HCEC 1CT (cell line): ENCODE results near the gene PFKFB1.
A peak's percentile ranks its signal among the peaks of the same experiment; 100 is the strongest.
"Not testable (repeated sequence)": the region's sequence is repeated elsewhere in the genome, so short reads cannot be mapped to it uniquely, and the experiment has no call there.

ENCODE experiments used
- DNase-seq: peaks from one replicate; pipeline ENCODE4 v3.0.0-alpha.2; 2017

The PFKFB1 gene

DNA sequence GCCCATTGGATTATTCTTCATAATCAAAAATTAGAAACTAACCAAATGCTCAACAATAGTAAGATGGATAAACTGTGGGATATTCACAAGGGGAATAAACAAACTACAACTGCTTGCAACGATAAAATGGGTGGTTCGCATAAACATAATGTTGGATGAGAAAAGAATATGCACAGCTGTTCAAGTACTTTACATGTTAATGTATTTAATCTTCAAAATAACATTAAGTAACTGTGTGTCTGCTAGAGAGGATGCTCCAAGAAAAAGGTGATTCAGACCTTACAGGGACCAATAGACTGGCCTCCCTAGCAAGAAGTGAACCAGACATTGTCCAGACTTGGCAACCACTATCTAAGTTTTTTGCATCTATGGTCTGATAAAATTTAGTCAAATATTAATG is 2.3 kb downstream of the PFKFB1 start:
- no peak for DNase-seq

DNA sequence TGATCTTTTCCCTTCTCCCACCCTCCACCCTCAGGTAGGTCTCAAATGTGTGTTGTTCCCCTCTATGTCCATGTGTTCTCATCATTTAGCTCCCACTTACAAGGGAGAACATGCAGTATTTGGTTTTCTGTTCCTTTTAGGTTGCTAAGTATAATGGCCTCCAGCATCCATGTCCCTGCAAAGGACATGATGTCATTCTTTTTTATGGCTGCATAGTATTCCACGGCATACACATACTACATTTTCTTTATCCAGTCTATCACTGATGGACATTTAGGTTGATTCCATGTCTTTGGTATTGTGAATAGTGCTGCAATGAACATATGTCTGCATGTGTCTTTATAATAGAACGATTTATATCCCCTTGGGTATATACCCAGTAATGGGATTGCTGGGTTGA is 10.7 kb downstream of the PFKFB1 start:
- DNase-seq = not testable (repeated sequence)

DNA sequence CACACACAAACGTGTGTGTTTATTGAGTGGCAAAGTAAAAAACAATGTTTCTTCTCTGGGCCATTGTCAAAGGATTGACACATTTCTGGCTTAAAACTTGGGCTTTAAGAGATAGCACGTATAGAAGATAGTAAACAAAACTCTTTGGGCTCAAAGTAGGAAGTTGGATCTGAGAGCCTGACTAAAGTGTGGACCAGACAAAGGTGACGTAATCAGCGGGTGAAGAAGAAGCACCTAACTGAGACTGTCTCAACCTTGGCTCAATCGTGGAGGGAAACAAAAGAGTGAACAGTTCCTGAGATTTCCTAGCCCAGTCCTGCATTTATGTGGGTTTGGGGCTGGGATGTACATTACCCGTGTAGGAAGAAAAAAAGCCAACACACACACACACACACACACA is 13.7 kb downstream of the PFKFB1 start:
- no peak for DNase-seq

DNA sequence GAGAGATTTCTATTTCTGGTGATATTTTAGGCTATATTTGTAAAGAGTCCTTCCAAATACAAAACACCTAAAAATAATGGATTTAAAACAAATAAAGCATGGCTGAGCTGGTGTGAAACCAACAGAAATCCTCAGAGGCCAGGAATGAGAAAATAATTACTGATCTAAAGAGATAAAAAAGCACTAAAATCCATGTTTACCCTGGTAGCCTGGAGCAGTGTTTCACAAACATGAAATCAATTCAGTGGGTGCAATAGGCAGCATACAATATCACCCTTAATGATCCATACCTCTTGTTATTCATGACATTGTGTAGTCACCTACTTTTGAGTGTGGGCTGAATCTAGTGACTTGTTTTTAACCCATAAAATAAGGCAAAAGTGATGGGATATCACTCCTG is 14.6 kb downstream of the PFKFB1 start:
- DNase-seq = no peak

DNA sequence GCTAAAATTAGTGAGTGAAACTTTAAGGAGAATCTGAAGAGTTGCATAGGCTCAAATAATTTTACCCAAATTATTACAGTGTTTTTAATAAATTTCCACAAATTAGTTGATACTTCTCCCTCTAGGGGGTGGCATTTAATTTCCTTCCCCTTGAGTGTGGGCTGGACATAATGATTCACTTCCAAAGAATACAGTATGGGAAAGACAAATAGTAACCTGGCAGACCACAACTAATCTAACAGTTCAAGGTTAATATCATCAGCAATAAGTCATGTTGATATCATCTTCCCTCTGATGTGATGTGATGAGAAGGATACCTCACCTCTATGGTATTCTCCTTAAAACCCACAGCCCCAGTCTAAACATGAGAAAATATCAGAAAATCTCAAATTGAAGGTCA is 15.5 kb downstream of the PFKFB1 start:
- DNase-seq = peak; percentile 4

DNA sequence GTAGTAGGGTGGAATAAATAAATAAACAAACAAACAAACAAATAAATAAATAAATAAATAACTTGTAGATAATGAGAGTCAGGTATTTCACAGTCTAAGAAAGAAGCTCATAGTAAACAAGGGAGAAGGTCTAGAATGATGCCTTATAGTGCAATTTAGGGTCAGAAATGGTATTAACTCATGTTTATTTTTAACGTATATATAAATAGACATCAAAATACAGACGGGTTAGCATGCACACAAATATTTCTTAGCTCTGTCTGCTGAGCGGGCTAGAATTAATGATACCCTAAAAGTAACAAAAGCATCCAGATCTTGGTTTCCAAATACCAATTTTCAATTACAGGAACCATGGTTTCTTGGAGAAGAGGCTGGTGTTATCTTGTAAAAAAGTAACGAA is 16.6 kb downstream of the PFKFB1 start:
- DNase-seq = no peak

DNA sequence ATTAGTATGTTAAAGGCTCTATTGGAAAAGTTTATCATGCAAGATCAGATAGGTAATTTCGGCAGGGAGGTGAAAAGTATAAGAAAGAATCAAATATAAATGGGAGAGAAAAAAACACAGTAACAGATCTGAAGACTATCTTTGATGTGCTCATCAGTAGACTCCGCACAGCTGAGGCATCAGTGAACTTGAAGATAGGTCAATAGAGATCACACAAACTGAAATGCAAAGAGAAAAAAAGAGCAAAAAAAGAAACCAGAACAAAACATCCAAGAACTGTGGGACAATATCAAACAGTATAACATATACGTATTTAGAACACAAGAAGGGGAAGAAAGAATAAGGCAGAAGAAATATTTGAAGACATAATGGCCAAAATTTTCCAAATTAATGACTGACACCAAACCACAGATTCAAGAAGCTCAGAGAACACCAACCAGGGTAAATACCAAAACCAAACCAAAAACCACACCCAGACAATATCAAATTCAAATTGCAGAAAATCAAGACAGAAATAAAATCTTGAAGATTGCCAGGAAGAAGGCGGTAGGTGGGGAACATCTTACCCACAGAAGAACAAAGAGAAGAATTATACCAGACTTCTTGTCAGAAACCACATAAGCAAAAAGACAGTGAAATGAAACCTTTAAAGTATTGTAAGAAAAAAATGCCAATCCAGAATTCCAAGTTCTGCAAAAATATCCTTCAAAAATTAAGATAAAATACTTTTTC is 29.1 kb downstream of the PFKFB1 start:
- DNase-seq = no peak

DNA sequence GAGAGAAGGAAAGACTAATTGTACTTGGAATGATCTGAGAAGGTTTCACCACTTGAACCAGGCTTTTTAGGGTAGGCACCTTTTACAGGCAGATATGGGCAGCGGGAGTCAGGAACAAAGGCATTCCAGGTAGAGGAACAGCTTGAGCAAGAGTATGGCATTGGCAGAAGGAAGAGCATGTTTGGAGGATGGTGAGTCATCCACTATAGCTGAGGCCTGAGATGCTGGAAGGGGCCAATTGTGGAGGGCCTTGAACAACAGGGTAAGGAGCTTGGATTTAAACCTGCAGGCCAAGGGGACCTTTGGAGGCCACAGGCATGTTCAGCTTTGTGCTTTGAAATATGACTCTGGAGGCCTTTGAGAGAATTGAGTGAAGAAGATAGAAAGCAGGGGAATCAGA is 32.2 kb downstream of the PFKFB1 start:
- no peak for DNase-seq

DNA sequence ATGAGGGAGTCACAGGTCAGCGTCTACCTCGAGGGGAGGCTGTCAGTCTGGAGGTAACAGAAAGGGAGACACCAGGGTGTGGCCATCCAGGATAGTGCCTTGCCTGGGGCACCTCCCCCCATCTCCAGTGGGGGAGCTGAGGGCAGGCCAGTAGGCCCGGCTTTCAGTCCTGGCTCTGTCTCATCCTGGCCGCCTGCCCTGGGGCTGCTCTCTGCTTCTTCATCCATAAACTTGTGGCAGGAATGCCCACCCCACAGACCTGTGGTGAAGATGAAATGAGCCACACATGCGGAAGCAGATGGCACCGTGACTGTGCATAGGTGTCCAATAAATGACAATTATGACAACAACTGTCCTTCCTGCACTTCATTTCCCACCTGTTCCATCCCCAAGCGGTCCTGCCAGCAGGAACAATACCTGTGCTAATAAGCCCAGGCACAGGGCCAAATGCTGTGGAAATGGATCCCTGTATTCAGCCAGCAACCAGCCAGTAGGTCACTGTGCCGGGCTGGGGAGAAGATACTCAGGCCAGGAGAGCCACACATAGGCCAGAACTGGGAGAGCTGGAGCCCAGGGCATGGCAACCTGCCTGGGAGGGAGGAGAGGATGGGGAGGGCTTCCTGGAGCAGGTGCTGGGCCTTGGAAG is 43.1 kb downstream of the PFKFB1 start:
- no peak for DNase-seq

DNA sequence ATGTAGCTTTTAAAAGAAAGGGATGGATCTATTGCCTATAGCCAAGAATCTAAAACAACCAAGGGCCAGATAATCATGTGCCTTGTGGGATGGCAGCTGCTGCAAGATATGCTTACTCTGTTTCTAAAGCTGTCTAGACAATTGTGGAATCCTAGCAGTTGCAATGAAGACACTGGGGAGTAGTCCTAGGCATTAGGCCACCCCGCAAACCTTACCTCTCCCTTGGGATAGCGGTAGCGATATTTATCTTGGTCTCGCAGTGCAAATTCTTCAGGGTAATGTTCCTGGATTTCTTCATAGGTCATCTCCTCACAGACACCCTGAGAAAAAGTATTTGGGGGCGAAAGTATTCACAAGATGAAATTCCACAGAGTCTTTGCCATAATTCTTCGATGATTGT is 48.8 kb downstream of the PFKFB1 start:
- DNase-seq = no peak

DNA sequence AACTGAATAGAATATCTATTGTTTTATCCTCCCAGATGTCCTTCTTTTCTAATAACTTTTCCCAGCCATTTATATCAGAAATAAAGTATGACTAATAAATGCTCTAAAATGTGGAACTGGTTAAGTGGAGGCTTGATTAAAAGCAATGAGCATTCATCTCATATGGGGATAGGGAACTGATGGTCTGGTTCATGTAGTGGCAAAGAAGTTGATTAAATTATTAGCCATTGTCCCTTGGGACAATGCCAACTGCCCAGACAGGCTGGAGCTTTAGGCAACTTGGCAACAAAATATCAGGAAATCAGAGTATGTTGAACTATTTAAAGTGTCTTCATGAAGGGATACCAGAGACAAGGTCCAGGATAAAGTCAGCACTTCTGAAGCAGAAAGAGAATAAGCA is 49.2 kb downstream of the PFKFB1 start:
- DNase-seq = no peak

DNA sequence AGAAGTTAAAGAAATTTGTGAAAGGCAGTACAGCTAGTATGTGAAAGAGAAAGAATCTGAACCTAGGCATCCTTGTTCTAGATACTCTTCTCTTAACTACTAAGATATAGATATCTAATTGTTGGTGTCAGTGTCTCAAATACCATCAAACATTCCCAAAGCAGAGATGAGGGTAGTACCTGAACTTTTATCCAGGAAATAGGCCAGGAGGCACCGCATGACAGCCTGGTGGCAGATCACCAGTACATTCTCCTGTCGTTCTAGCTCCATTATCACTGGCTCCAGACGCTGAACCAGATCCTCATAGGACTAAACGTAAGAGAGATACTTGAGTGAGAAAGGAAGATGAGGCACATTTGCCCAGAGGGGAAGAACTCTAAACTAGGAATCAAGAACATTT is 56.6 kb downstream of the PFKFB1 start:
- no peak for DNase-seq

DNA sequence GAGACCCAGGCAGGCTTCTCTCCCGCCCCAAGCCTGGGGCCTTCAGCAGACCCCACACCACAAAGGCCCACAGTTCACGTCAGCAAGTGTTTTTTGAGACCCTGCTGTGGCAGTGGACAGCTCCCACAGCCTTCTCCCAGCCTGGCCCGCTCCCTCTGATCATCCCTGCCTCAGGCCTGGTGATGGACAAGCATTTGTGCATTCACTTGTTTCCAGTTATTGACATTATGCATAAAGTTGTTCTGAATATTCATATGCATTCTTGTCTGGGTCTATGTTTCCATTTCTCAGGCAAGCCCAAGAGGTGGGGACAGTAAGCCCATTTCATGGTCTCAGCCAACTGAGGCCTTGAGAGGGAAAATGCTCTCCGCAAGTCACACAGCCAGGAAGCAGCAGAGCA is 58.7 kb downstream of the PFKFB1 start:
- no peak for DNase-seq

DNA sequence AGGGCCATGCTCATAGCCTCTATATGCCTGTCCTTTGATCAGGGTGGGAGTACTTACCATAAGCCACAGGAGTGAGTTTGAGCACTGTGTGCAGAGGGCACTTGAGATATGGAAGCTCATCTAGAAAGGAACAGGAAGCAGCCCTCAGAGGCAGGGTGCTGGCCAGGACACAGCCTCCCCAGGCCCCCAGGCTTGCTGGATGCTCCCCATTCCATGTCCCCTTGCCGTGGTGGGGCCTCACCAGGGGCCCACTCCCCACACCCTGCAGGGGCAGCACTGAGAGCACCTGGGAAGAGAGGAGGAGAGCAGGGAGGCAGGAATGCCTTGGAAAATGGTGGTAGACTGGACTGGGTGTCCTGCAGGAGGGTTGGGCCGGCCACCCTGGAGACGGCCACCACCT is 59.1 kb downstream of the PFKFB1 start:
- DNase-seq = no peak

DNA sequence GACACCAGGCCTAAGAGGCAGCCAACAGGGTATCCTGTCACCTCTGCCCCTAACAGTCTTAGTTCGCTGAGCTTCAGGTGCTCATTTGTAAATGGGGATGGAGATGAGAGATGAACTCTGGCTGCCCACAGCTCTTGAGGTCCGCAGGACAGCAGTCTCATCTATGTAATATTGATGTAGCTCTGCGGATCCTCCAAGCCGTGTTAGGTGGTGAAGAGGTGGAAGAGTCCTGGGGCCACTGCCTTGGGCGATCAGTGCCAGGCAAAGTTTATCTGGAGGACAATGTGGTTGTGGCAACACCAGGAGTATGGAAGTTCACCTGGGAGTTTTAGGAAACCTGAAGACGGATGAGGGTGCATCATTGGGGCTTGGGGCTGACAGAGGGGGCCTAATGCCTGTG is 59.9 kb downstream of the PFKFB1 start:
- DNase-seq = no peak

DNA sequence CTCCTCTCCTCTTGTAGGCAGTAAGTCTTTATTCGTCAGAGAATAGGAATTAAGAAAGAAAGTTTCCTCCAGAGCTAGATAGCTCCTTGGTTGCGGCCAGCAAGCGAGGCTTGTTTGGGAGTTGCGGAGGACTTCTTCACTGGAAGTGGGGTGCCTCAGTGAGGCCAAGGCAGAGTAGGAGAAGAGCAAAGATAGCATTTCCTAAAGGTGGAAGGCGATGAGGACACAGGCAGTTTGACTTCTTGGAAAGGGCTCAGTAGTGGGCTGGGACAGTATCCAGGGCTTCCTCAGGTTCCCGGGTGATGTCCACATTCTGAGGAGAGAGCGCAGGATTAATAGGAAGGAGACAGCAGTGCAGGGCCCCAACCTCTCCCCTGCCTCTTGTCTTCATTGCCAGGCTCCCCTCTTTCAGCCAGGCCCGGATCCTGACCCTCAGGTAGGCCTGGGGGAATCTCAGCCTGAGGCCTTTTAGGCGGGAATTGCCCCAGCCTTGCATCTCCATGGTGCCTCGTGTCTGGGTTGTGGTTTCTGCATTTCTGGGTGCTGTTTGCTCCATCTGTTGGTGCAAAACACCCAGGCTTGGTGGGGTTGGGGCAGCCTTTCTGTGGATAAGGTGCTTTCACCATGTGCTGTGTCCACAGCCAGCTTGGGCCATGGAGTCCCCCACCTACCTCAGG is 60.7 kb downstream of the PFKFB1 start:
- DNase-seq = no peak

DNA sequence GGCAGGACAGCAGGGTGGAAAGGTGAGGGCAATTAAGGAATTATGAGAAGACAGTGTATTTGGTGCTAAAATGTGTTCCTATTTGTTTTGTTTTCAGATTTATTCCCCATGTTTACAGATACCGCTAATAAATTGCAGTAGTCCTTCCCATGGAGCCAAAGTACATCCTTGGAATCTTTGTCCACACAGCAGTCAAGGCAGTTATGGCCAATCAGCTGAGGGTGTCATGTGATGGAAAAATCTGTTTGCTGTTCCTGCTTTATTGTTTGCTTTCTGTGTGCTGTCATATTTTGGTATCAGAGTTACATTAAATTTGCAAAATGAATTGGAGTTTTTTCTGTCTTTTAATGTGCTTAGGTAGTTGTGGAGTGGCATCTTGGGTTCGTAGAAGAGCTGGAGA is 62.9 kb downstream of the PFKFB1 start:
- no peak for DNase-seq

DNA sequence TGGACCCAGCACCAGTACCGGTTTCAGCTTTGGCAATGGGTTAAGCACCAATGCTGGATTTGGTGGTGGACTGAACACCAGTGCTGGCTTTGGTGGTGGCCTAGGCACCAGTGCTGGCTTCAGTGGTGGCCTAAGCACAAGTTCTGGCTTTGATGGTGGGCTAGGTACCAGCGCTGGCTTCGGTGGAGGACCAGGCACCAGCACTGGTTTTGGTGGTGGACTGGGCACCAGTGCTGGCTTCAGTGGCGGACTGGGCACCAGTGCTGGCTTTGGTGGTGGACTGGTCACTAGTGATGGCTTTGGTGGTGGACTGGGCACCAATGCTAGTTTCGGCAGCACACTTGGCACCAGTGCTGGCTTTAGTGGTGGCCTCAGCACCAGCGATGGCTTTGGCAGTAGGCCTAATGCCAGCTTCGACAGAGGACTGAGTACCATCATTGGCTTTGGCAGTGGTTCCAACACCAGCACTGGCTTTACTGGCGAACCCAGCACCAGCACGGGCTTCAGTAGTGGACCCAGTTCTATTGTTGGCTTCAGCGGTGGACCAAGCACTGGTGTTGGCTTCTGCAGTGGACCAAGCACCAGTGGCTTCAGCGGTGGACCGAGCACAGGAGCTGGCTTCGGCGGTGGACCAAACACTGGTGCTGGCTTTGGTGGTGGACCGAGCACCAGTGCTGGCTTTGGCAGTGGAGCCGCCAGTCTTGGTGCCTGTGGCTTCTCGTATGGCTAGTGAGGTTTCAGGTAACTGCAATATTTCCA is 63.5 kb downstream of the PFKFB1 start:
- no peak for DNase-seq

DNA sequence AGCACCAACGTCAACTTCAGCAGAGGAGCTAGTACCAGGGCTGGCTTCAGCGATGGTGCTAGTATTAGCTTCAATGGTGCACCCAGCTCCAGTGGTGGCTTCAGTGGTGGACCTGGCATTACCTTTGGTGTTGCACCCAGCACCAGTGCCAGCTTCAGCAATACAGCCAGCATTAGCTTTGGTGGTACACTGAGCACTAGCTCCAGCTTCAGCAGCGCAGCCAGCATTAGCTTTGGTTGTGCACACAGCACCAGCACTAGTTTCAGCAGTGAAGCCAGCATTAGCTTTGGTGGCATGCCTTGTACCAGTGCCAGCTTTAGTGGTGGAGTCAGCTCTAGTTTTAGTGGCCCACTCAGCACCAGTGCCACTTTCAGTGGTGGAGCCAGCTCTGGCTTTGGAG is 65.1 kb downstream of the PFKFB1 start:
- no peak for DNase-seq

DNA sequence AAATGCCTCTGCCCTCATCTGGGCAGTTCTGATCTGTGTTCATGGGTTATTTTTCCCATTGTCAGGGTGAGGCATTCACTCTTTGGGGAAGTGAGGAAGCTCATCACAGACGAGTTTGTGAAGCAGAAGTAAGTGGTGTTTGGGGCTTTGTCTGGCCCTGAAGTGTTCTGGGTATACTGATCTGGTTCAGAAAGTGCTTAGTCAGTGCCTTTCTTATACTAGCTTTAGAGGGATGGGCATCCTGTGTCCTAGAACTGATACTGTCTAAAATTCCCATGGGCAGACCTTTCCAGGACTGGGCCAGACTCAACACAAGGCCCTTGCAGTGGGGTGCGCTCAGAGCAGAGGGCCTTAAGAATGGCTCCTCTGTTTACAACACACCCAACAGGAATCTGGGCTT is 67.0 kb downstream of the PFKFB1 start:
- DNase-seq = no peak

DNA sequence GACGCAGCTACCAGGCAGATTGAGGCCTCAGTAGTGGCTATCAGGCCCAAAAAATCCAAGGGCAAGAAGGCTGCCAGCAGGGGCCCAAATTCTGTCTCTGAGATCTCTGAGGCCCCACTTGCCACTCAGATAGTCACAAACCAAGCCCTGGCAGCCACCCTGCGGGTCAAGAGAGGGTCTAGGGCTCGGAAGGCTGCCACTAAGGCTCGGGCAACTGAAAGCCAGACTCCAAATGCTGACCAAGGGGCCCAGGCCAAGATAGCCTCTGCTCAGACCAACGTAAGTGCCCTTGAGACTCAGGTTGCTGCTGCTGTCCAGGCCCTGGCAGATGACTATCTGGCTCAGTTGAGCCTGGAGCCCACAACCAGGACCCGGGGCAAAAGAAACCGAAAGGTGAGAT is 70.6 kb downstream of the PFKFB1 start:
- no peak for DNase-seq

DNA sequence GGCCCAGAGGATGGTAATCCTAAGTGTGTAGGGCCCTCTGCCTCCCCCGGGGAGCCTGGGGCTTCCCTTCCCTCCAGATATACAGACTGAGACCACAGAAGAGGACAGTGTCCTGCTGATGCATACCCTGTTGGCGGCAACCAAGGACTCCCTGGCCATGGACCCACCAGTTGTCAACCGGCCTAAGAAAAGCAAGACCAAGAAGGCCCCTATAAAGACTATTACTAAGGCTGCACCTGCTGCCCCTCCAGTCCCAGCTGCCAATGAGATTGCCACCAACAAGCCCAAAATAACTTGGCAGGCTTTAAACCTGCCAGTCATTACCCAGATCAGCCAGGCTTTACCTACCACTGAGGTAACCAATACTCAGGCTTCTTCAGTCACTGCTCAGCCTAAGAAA is 71.4 kb downstream of the PFKFB1 start:
- no peak for DNase-seq

DNA sequence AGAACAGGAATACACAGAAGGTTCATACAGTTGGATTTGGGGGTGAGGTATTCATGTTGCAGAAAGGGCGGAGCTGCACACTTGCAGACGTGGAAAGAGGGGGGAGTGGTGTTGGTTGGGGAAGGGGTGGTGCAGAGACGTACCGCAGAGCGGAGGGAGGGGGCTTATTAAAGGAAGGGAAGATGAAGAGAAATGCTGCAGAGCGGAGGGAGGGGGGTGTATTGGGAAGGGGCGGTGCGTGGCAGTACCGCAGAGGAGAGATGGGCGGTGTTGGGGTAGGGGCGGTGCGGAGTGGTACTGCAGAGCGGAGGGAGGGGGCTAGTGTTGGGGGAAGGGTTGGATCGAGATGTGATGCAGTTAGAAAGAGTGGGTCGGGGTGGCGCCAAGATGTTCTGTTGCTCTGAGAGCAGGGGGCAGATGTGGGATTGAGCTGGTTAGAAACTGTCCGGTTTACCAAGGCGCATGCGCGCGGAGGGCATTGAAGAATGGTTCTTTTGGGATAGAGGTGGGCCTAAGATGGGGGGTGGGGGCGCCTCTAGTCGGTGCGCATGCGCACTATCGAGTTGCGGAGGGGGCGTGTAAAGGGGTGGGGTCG is 72.5 kb downstream of the PFKFB1 start:
- DNase-seq = peak; percentile 29
